Hepatocyte (in vitro differentiated cells): ENCODE measurements around the gene IL12A. TPM values are rescaled to one million over a fixed set of nuclear protein-coding genes. Genes with fewer than 3 reads are reported as not detected.

Source experiments
- DNase-seq: peaks from one replicate; pipeline ENCODE4 v3.0.0-alpha.2; 2016; ENCODE audit warnings: low spot score
- H2AFZ ChIP-seq: fragments of 200-600 bp; sonication (generic); 2 replicates; pipeline ENCODE4 v1.6.0; 2016; ENCODE audit warnings: antibody characterized with exemption, mild to moderate bottlenecking
- H3K27ac ChIP-seq: fragments of 200-600 bp; sonication (generic); 2 replicates; pipeline ENCODE4 v1.5.1; 2016; ENCODE audit warnings: mild to moderate bottlenecking
- H3K27me3 ChIP-seq: fragments of 200-600 bp; sonication (generic); 2 replicates; pipeline ENCODE4 v1.6.1; 2016
- H3K36me3 ChIP-seq: fragments of 200-600 bp; sonication (generic); replicated peaks from 2 replicates; pipeline ENCODE4 v1.5.1; 2016; ENCODE audit warnings: low read depth; ENCODE audit not compliant: insufficient read depth
- H3K4me1 ChIP-seq: fragments of 200-600 bp; sonication (generic); 2 replicates; pipeline ENCODE4 v1.5.1; 2016; ENCODE audit warnings: mild to moderate bottlenecking, moderate library complexity; ENCODE audit not compliant: insufficient read depth
- H3K4me2 ChIP-seq: fragments of 200-600 bp; sonication (generic); 2 replicates; pipeline ENCODE4 v1.6.0; 2016
- H3K4me3 ChIP-seq: fragments of 200-600 bp; sonication (generic); 2 replicates; pipeline ENCODE4 v1.5.1; 2016; ENCODE audit warnings: mild to moderate bottlenecking
- H3K79me2 ChIP-seq: fragments of 200-600 bp; sonication (generic); 2 replicates; pipeline ENCODE4 v1.6.0; 2017; ENCODE audit warnings: mild to moderate bottlenecking
- H3K9me2 ChIP-seq: fragments of 200-600 bp; sonication (generic); replicated peaks from 2 replicates; pipeline ENCODE4 v1.6.0; 2017; ENCODE audit warnings: mild to moderate bottlenecking; ENCODE audit not compliant: insufficient read depth
- H3K9me3 ChIP-seq: fragments of 200-600 bp; sonication (generic); 2 replicates; pipeline ENCODE4 v1.5.1; 2016; ENCODE audit warnings: low read depth, mild to moderate bottlenecking
- H4K20me1 ChIP-seq: fragments of 200-600 bp; sonication (generic); 2 replicates; pipeline ENCODE4 v1.6.0; 2016; ENCODE audit warnings: mild to moderate bottlenecking; ENCODE audit not compliant: insufficient read depth, poor library complexity, severe bottlenecking
- CTCF ChIP-seq: fragments of 200-600 bp; sonication (generic); IDR thresholded peaks from 2 replicates; pipeline ENCODE4 v1.5.1; 2016; ENCODE audit warnings: antibody characterized with exemption, mild to moderate bottlenecking; ENCODE audit not compliant: poor library complexity
- EZH2 ChIP-seq: fragments of 200-600 bp; sonication (generic); IDR thresholded peaks from 2 replicates; pipeline ENCODE4 v1.6.1; 2016; ENCODE audit warnings: antibody characterized with exemption, mild to moderate bottlenecking, borderline replicate concordance
- EZH2phosphoT487 ChIP-seq: fragments of 200-600 bp; sonication (generic); IDR thresholded peaks from one replicate; pipeline ENCODE4 v1.6.1; 2018; ENCODE audit warnings: antibody characterized with exemption, mild to moderate bottlenecking, low read depth, moderate library complexity; ENCODE audit not compliant: unreplicated experiment, severe bottlenecking
- WGBS: methylation state at CpG from one replicate; pipeline ENCODE4 v1.1.6; 2016; ENCODE audit warnings: low lambda C conversion rate; ENCODE audit errors: missing lambda C conversion rate; 5-methylcytosine and 5-hydroxymethylcytosine counted together
- polyA plus RNA-seq: library from polyadenylated mRNA; unstranded; fragments of >200 nt; fragmentation: Nextera tagmentation; extraction: Ambion mirVana; gene quantifications from 2 replicates; pipeline ENCODE4 v1.2.1, GENCODE V29; 2016
- total RNA-seq: library from RNA; depleted of rRNA; stranded (reverse); fragments of >200 nt; gene quantifications from 2 replicates; pipeline ENCODE4 v1.2.3, GENCODE V29; 2014

Gene IL12A
- total and polyA plus RNA-seq, 2 experiments from 2014 or later = 0.86 to 1.0 TPM

GRCh38 chr3:159950156-159950898, 38.3 kb upstream of the IL12A start:
- no peak for DNase-seq
- H4K20me1 ChIP-seq = no peaks in the 10 kb centered on the region
- no peaks in the 10 kb centered on the region for H3K9me2 ChIP-seq
- no peaks in the 10 kb centered on the region for H3K79me2 ChIP-seq
- no peaks in the 10 kb centered on the region for H3K27me3 ChIP-seq
- H3K27ac ChIP-seq = no peak overlapping the region
- H3K4me2 ChIP-seq = no peak overlapping the region
- 79% methylated on average over 3 of the region's 3 CpGs for WGBS
- H3K4me3 ChIP-seq = no peak overlapping the region
- no peaks in the 10 kb centered on the region for H3K36me3 ChIP-seq
- no peaks in the 10 kb centered on the region for H3K9me3 ChIP-seq
- H3K4me1 ChIP-seq = peaks cover 3% of the 10 kb centered on the region
- TF ChIP-seq CTCF (no peak), EZH2 (no peak), EZH2phosphoT487 (no peak)
- H2AFZ ChIP-seq = no peak overlapping the region

GRCh38 chr3:159951540-159951939, 37.1 kb upstream of the IL12A start:
- Histone ChIP-seq H3K4me2 (no peak overlapping the region), H4K20me1 (no peaks in the 10 kb centered on the region), H3K79me2 (no peaks in the 10 kb centered on the region), H2AFZ (no peak overlapping the region), H3K9me2 (no peaks in the 10 kb centered on the region), H3K9me3 (no peaks in the 10 kb centered on the region), H3K36me3 (no peaks in the 10 kb centered on the region), H3K4me1 (peaks cover 3% of the 10 kb centered on the region), H3K4me3 (no peak overlapping the region), H3K27ac (no peak overlapping the region), H3K27me3 (no peaks in the 10 kb centered on the region)
- WGBS = 77% methylated on average over 2 of the region's 2 CpGs
- TF ChIP-seq EZH2 (no peak), EZH2phosphoT487 (no peak), CTCF (no peak)
- DNase-seq = no peak

GRCh38 chr3:159953325-159954085, 35.1 kb upstream of the IL12A start:
- no peak overlapping the region for H3K4me3 ChIP-seq
- no peaks in the 10 kb centered on the region for H3K79me2 ChIP-seq
- no peaks in the 10 kb centered on the region for H3K36me3 ChIP-seq
- DNase-seq = no peak
- TF ChIP-seq CTCF = no peak
- TF ChIP-seq EZH2 = no peak
- no peak for TF ChIP-seq EZH2phosphoT487
- no peaks in the 10 kb centered on the region for H3K27me3 ChIP-seq
- H3K4me2 ChIP-seq = no peak overlapping the region
- no peak overlapping the region for H3K27ac ChIP-seq
- no peaks in the 10 kb centered on the region for H3K4me1 ChIP-seq
- H2AFZ ChIP-seq = no peak overlapping the region
- H3K9me2 ChIP-seq = no peaks in the 10 kb centered on the region
- H3K9me3 ChIP-seq = no peaks in the 10 kb centered on the region
- WGBS = 92% methylated on average over 2 of the region's 2 CpGs
- no peaks in the 10 kb centered on the region for H4K20me1 ChIP-seq
